ENCODE data around the gene ZNF652.

- TF ChIP-seq, protein P1, sequence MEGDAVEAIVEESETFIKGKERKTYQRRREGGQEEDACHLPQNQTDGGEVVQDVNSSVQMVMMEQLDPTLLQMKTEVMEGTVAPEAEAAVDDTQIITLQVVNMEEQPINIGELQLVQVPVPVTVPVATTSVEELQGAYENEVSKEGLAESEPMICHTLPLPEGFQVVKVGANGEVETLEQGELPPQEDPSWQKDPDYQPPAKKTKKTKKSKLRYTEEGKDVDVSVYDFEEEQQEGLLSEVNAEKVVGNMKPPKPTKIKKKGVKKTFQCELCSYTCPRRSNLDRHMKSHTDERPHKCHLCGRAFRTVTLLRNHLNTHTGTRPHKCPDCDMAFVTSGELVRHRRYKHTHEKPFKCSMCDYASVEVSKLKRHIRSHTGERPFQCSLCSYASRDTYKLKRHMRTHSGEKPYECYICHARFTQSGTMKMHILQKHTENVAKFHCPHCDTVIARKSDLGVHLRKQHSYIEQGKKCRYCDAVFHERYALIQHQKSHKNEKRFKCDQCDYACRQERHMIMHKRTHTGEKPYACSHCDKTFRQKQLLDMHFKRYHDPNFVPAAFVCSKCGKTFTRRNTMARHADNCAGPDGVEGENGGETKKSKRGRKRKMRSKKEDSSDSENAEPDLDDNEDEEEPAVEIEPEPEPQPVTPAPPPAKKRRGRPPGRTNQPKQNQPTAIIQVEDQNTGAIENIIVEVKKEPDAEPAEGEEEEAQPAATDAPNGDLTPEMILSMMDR (IDR thresholded peaks at IDR 0.05) = no peak
- no peak for TF ChIP-seq POLR2A (IDR thresholded peaks at IDR 0.05)
These were observed 7.7 kb upstream of the ZNF652 start for GRCh38 chr17:49369760-49370159.

All from Peyer's patch (tissue), 4 donors.